ENCODE measurements around the gene LOXL1.

The LOXL1 gene

GRCh38 chr15:73941044-73941443 lies 14.8 kb downstream of the LOXL1 start:
- DNase-seq, result no peak

GRCh38 chr15:73941449-73941848 lies 15.2 kb downstream of the LOXL1 start:
- DNase-seq, result no peak

- no peak for DNase-seq
These were observed 15.8 kb downstream of the LOXL1 start for GRCh38 chr15:73941871-73942635.

GRCh38 chr15:73942751-73943270 lies 16.5 kb downstream of the LOXL1 start:
- DNase-seq, result no peak

GRCh38 chr15:73944161-73945129 lies 18.2 kb downstream of the LOXL1 start:
- DNase-seq, result no peak

- no peak for DNase-seq
These were observed 18.9 kb downstream of the LOXL1 start for GRCh38 chr15:73945130-73945508.

GRCh38 chr15:73946046-73946721 lies 19.9 kb downstream of the LOXL1 start:
- DNase-seq, result no peak

- no peak for DNase-seq
These were observed 20.6 kb downstream of the LOXL1 start for GRCh38 chr15:73946795-73947370.

- DNase-seq, result no peak
These were observed 21.4 kb downstream of the LOXL1 start for GRCh38 chr15:73947651-73948050.

- no peak for DNase-seq
These were observed 22.1 kb downstream of the LOXL1 start for GRCh38 chr15:73948396-73948795.

GRCh38 chr15:73948982-73949381 lies 22.7 kb downstream of the LOXL1 start:
- DNase-seq, result no peak

- no peak for DNase-seq
These were observed 23.2 kb downstream of the LOXL1 start for GRCh38 chr15:73949496-73949895.

GRCh38 chr15:73950479-73950830 lies 24.2 kb downstream of the LOXL1 start:
- no peak for DNase-seq

GRCh38 chr15:73950831-73951561 lies 24.7 kb downstream of the LOXL1 start:
- peak; percentile 91 for DNase-seq

GRCh38 chr15:73951601-73952000 lies 25.3 kb downstream of the LOXL1 start:
- DNase-seq, result no peak

- DNase-seq, result no peak
These were observed 26.1 kb downstream of the LOXL1 start for GRCh38 chr15:73952171-73952912.

- DNase-seq, result no peak
These were observed 26.9 kb downstream of the LOXL1 start for GRCh38 chr15:73952913-73953750.

- no peak for DNase-seq
These were observed 28.2 kb downstream of the LOXL1 start for GRCh38 chr15:73954188-73955145.

GRCh38 chr15:73955326-73955725 lies 29.1 kb downstream of the LOXL1 start:
- DNase-seq, result peak; percentile 30
